Tibial artery (tissue), 4 donors: ENCODE results near the gene NTN1.

Experiments used
- DNase-seq, 2 donors: peaks; one replicate each; pipeline ENCODE4 v3.0.0-alpha.2; 2019
- H3K27ac ChIP-seq, 2 donors: fragments of 200-600 bp; sonication (generic) in 1 of 2; 1 replicate in 1 of 2; 2 replicates in 1 of 2; pipeline ENCODE4 v1.5.1; 2018 to 2019; ENCODE audit warnings: mild to moderate bottlenecking in 1 of 2
- H3K27me3 ChIP-seq, 2 donors: fragments of 200-600 bp; sonication (generic) in 1 of 2; one replicate each; pipeline versions ENCODE4 v1.5.1 to v1.6.0; 2016 to 2019
- H3K36me3 ChIP-seq, 3 donors: fragments of 200-600 bp; sonication (generic) in 2 of 3; one replicate each; pipeline ENCODE4 v1.5.1; 2016 to 2019; ENCODE audit warnings: mild to moderate bottlenecking in 2 of 3
- H3K4me1 ChIP-seq, 4 donors: fragments of 200-600 bp; sonication (generic) in 2 of 4; 1 replicate in 3 of 4; 2 replicates in 1 of 4; pipeline ENCODE4 v1.5.1; 2016 to 2019
- H3K4me3 ChIP-seq, 2 donors: fragments of 200-600 bp; sonication (generic) in 1 of 2; 1 replicate in 1 of 2; 2 replicates in 1 of 2; pipeline ENCODE4 v1.5.1; 2018 to 2019; ENCODE audit warnings: mild to moderate bottlenecking in 2 of 2
- H3K9me3 ChIP-seq, 3 donors: fragments of 200-600 bp; sonication (generic) in 1 of 3; one replicate each; pipeline ENCODE4 v1.5.1; 2016 to 2019
- intact Hi-C: fragments of 100-400 bp; cut with DNase I; formaldehyde crosslinking; loops from one replicate; pipeline ENCODE4 v1.15.0; 2023; ENCODE audit warnings: low total_unique reads
- TF ChIP-seq, protein P1 (sequence below), 2 experiments: fragments of 200-600 bp in 1 of 2; fragments of 450-650 bp in 1 of 2; IDR thresholded peaks; one replicate each; pipeline ENCODE4 v1.5.1; 2017 to 2019; ENCODE audit warnings: antibody characterized with exemption in 2 of 2, mild to moderate bottlenecking in 1 of 2, moderate library complexity in 1 of 2

The NTN1 gene

GRCh38 chr17:9233761-9234160 lies 212.5 kb downstream of the NTN1 start:
- intact Hi-C loops: no loop called here
- no peak for DNase-seq
- TF ChIP-seq, protein P1, sequence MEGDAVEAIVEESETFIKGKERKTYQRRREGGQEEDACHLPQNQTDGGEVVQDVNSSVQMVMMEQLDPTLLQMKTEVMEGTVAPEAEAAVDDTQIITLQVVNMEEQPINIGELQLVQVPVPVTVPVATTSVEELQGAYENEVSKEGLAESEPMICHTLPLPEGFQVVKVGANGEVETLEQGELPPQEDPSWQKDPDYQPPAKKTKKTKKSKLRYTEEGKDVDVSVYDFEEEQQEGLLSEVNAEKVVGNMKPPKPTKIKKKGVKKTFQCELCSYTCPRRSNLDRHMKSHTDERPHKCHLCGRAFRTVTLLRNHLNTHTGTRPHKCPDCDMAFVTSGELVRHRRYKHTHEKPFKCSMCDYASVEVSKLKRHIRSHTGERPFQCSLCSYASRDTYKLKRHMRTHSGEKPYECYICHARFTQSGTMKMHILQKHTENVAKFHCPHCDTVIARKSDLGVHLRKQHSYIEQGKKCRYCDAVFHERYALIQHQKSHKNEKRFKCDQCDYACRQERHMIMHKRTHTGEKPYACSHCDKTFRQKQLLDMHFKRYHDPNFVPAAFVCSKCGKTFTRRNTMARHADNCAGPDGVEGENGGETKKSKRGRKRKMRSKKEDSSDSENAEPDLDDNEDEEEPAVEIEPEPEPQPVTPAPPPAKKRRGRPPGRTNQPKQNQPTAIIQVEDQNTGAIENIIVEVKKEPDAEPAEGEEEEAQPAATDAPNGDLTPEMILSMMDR (IDR thresholded peaks at IDR 0.05): no peak
- Histone ChIP-seq H3K27me3 (no peaks in the 10 kb centered on the region), H3K27ac (no peak overlapping the region), H3K9me3 (no peaks in the 10 kb centered on the region), H3K4me3 (no peak overlapping the region), H3K4me1 (peaks cover 0 to 24% (median 9%) of the 10 kb centered on the region in 4 donors), H3K36me3 (peaks cover 0 to 3% (median 0%) of the 10 kb centered on the region in 3 donors)

DNA sequence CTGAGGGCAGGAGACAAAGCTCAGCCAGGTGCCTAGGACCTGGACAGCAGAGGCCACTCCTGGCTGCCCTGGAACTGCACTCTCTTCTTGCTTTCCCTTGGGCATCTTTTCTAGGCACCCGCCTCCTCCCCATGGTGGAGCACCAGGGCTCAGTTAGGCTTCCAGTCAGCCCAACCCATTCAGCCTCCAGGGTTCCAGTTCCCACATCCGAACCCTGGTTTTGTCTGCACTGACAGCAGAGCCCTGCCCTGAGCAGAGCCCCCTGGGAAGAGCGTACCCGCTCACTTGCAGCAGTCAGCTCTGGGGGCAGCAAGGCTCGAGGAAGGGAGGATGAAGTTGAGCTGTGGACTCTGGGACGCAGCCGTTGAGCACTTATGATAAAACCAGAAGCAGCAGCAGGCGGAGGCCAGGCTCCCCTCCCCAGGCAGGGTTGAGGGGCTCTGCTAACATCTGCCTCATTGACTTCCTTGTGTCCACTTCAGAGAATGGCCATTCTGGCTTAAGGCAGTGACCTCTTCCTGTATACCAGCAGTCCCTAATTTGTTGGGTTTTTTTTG lies 213.2 kb downstream of the NTN1 start:
- Histone ChIP-seq H3K4me3 (no peak overlapping the region), H3K36me3 (peaks cover 0 to 3% (median 0%) of the 10 kb centered on the region in 3 donors), H3K27me3 (no peaks in the 10 kb centered on the region), H3K4me1 (peaks cover 0 to 31% (median 16%) of the 10 kb centered on the region in 4 donors), H3K27ac (no peak overlapping the region), H3K9me3 (no peaks in the 10 kb centered on the region)
- TF ChIP-seq, protein P1 (IDR thresholded peaks at IDR 0.05): no peak
- intact Hi-C loops: no loop called here
- no peak for DNase-seq

DNA sequence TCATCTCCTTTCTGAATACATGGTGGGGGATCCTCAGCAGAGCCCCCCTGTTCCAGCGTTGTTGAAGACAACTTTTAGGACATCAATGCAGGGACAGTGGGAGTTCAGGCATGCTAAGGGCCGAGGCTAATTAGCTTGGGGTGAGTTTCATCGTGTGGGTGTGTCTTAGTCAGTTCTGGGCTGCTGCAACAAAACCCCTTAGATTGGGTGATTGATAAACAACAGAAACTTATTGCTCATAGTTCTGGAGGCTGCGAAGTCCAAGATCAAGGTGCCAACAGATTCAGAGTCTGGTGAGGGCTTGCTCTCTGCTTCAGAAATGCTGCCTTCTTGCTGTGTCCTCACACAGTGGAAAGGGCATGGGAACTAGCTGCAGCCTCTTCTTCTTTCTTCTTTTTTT lies 214.0 kb downstream of the NTN1 start:
- TF ChIP-seq, protein P1 (IDR thresholded peaks at IDR 0.05): no peak

GRCh38 chr17:9236286-9237052 lies 215.2 kb downstream of the NTN1 start:
- no peak for DNase-seq
- Histone ChIP-seq H3K4me3 (no peak overlapping the region), H3K27me3 (no peaks in the 10 kb centered on the region), H3K36me3 (peaks cover 0 to 3% (median 0%) of the 10 kb centered on the region in 3 donors), H3K9me3 (no peaks in the 10 kb centered on the region), H3K27ac (peak overlapping the region in 1 of 2 donors; percentile 56), H3K4me1 (peaks cover 0 to 47% (median 29%) of the 10 kb centered on the region in 4 donors)
- TF ChIP-seq, protein P1 (IDR thresholded peaks at IDR 0.05): no peak
- intact Hi-C loops: no loop called here

More for the DNA sequence above, 214.0 kb downstream of the NTN1 start:
- H3K4me3 ChIP-seq: no peak overlapping the region
- H3K9me3 ChIP-seq: no peaks in the 10 kb centered on the region
- H3K27ac ChIP-seq: no peak overlapping the region
- no peaks in the 10 kb centered on the region for H3K27me3 ChIP-seq
- no peak for DNase-seq
- peaks cover 0 to 35% (median 19%) of the 10 kb centered on the region in 4 donors for H3K4me1 ChIP-seq
- H3K36me3 ChIP-seq: peaks cover 0 to 3% (median 0%) of the 10 kb centered on the region in 3 donors
- intact Hi-C loops: no loop called here

DNA sequence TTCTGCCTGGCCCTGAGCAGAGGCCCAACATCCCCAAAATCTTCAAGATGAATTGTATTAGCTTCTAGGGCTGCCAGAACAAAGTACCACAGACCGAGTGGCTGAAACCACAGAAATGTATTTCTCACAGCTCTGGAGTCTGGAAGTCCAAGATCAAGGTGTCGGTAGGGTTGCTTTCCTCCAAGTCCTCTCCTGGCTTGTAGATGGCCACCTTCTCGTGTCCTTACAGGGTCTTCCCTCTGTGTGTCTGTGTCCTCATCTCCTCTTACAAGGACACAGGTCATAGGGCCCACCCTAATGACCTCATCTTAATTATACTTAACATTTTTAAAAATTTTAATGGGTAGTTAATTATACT lies 215.7 kb downstream of the NTN1 start:
- Histone ChIP-seq H3K4me3 (no peak overlapping the region), H3K9me3 (no peaks in the 10 kb centered on the region), H3K27ac (peak overlapping the region in 1 of 2 donors; percentile 56), H3K27me3 (no peaks in the 10 kb centered on the region), H3K4me1 (peaks cover 0 to 52% (median 35%) of the 10 kb centered on the region in 4 donors), H3K36me3 (peaks cover 0 to 3% (median 0%) of the 10 kb centered on the region in 3 donors)
- no peak for DNase-seq
- intact Hi-C loops: no loop called here
- TF ChIP-seq, protein P1 (IDR thresholded peaks at IDR 0.05): no peak
